SK-N-DZ (cell line): ENCODE results near the gene AHI1.
"Not testable (repeated sequence)": the region's sequence is repeated elsewhere in the genome, so short reads cannot be mapped to it uniquely, and the experiment has no call there.

Experiments used
- DNase-seq: peaks from one replicate; pipeline ENCODE4 v3.0.0-alpha.2; 2015; ENCODE audit warnings: low spot score

AHI1 gene

DNA sequence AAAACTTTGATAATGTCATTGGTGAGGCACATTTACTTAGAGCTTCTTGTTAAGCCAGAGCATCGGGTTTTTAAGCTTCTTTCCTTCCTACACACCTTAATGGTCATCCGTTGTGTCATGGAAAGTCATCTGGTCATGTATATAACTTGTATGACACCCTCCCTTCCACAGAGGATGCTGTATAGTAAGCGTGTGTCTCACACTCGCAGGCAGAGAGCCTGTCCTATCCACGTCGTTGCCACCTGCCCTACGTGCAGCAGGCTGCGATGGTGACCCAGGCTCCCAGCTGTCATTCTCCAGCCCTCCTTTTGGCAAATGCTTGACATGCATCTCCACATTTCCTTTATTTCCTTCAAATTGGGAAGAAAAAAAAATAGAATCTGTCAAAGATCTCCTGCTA is 230.9 kb downstream of the AHI1 start:
- DNase-seq, result no peak

DNA sequence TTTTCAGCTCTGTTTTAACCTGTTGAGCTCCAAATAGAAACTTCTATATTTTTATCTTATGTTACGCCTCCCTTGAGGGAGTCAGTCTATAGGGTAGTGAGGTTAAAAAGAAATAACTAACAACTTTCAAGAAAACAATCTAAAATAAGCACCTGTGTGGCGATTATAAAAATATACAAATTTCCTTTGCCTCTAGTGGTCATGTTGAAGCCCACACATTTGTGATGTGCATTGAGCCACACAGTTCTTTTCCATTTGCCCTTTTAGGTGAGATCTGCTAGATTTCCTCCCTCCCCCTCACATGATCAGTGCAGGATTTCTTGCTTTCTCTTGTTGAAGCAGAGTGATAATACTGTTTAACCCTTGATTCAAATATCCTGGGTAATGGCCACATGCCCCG is 232.3 kb downstream of the AHI1 start:
- DNase-seq, result no peak

DNA sequence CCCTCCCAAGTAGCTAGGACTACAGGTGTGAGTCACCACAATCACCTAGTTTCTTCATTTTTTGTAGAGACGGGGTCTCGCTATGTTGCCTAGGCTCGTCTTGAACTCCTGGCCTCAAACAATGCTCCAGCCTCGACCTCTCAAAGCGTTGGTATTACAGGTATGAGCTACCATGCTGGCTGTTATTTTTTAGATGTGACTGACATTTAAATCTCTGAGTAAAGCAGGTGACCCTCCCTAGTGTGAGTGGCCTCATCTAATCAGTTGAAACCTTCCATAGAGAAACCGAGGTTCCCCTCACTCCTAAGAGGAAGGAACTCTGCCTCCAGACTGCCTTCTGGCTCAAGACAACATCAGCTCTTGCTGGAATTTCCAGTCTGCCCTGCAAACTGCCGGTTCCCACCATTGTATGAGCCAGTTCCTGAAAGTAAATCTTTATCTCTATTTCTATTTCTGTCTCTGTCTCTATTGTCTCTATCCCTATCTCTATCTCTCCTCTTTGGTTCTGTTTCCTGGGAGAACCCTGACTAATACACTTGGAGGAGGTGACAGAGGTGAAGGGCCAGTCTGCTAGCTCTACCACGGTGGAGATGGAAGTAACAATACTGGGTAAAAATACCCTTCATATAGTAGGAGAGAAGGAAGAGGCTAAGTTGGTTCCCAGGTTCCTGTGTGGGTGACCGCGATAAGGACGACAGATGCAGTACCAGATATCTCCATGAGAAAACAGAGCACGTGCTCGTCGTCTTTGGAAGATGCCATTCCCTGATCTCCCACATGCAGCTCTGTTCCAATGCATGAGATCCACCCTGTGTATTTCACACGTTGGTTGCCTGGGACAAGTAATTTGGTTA is 235.4 kb downstream of the AHI1 start:
- peak; percentile 18 for DNase-seq

DNA sequence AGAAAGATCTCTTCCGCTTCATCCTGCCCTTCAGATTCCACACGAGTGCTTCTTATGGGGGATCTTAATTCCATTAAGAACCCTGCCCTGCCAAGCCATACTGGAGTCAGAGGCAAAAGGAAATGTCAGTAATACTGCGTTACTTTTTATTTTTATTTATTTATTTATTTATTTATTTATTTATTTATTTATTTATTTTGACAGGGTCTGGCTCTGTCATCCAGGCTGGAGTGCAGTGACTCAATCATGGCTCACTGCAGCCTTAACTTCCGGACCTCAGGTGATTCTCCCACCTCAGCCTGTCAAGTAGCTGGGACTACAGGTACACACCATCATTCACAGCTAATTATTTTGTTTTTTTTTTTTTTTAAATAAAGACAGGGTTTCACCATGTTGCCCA is 236.9 kb downstream of the AHI1 start:
- DNase-seq, result no peak

DNA sequence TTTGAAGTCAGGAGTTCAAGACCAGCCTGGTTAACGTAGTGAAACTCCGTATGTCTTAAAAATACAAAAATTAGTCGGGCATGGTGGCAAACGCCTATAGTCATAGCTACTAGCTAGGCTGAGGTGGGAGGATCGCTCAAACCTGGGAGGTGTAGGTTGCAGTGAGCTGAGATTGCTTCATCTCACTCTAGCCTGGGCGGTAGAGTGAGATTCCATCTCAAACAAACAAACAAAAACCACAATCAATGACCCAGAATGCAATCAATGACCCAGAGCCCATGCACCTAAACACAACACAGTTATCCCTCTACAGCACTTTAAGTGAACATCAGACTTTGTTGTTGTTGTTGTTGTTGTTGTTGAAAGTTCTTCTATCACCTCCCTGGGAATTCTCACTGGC is 238.6 kb downstream of the AHI1 start:
- no peak for DNase-seq

DNA sequence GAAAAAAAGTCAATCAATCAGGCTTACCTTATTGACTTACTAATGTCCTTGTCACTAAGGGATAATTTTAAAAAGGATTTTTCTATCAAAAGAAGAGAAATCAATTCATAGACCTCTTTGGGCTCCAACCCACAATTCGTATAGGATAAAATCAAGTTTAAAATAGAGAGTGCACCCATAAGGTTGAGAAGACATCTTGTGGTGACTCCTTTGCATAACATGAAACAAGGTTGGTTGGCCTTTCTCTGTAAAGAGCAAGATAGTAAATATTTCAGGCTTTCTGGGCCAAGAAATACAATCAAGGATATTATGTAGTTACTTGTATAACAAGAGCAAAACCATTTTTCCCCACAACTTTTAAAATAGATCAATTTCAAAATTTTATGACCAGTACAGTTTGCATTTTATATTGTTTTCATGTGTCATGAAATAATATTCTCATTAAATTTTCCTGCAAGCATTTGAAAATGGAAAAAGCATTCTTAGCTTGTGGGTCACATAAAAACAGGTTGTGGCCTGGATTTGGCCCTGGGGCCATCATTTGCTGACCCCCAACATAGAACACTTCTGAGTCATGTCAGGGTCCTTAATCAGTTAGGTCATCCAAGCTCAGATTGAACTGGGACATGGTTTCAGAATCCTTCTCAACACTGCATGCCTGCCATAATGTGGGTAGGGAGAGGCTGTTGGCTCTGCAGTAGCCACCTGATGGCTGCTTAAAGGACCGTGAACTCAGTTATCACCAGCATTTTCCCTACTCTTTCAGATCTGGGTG is 239.7 kb downstream of the AHI1 start:
- no peak for DNase-seq

DNA sequence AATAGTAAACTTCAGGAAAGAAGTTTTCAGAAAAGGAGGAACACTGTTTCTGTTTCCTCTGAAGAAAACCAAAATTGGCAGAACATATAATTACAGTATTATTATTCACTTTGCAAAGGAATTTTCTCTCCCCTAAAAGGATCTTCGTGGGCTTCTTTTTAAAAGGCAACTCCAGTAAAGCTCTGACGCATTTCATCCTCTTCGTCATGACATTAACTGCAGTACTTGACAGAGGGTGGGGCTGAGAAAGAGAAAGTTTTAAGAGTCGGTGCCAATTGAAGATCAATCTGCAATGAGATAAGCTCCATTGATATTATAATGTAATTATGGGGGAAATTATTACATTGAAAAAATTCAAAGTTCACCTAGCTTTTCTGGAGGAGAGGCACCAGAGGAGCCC is 240.7 kb downstream of the AHI1 start:
- no peak for DNase-seq

DNA sequence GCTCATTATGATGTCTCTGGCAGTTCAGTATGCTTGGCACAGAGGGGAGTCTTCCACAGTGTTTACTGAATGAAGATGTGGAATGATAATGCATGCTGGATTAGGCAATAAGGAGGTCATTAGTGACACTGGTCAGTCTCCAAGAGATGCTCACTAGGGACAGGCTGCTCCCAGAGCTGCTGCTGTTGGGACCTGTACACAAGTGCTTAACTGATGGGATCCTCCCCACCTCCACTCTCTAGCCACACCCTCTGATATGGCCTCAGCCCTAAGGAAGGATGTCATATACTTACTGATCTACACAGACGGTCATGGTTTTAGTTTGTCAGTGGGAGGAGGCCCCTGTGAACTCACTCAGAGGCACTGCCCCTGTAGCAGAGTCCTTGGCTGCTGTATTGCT is 243.1 kb downstream of the AHI1 start:
- no peak for DNase-seq

DNA sequence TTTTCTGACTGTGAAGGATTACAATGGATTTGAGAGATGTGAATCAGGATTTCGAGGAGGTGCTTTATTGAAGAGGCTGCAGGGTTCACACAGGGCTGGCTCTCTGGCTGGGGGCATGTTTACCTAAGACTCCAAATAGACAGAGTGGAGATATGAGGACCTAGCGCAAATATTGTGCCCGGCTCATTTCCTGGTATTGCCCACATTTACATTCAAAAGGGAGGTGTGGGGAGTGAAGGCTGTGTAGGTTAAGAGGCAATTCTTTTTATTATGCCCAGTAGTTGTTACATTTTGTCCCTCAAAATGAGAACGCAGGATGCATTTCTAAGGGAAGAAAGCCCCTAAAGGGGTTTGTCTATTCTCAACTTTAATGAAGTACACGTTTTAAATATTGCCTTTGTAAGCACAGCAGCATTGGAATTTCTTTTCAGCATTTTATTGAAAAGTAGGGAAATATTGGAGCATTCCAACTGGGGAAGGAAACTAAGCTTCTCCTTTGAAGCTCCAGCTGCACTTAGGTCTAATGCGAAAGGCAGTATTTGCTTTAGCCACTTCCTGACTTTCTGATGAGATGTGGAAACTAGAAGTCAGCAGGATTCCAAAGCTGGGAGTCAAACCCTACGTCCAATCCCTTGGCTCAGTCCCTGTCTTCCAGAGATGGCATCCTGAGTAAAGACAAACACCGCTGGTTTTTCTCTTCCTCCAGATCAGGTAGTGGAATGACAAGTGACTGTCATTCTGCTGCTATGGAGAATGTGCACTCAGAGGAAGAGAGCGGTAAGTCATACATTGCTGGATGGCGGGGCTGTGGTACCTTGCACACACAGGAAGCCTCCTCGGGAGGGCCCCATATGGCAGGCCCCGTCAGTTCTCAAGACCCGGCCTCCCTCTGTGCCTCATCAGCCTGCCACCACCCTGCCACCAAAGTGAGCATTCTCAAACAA is 245.8 kb downstream of the AHI1 start:
- DNase-seq, result no peak

DNA sequence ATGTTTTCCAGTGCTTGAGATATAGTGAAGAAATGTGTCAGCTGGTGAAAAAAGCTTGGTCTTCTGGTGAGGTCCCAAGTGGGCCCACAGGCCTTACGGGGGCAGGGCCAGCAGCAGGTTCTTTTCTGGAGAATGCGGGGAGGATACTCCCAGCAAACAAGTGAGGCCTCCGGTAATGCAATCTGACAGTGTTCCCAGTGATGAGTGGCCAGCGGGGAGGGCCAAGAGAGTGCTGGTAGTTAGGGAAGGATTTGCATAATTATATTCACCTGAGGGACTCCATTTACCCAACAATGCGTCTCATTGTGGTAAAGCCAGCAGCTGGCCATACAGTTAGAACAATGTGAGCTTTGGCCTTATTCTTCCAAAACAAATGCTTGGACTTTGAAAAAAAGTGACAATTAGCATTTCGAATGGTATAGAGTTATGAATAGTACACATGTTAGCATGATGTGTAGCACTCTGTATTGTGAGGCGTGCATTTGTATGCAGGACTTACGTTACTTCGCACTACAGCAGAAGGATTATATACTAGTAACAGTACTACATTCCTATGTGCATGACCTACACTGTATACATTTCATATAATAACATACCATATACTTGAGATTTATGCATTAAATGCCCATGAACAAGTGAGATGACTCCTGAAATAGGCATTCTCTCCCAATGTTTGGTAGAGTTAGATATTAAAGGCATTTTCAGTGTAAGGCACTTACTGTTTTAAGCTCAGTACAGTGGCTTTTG is 246.6 kb downstream of the AHI1 start:
- DNase-seq, result no peak

DNA sequence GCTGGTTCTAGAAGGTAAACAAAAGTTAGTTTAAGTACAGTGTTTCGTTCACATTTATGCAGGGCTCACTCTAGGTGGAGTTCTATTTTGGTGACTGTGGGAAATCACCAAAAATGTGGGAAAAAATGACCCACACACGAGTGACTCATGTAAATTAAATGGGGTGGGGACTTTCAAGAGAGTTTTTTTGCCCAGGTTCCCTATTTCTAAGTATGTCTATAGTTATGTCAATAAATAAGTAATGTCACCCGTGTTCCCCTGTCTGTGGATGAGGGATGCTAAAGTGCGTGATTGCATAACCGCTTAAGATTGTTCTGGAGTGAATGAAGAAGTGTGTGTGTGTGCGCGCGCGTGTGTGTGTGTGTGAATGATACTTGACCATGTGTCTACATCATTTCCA is 247.3 kb downstream of the AHI1 start:
- DNase-seq, result no peak

DNA sequence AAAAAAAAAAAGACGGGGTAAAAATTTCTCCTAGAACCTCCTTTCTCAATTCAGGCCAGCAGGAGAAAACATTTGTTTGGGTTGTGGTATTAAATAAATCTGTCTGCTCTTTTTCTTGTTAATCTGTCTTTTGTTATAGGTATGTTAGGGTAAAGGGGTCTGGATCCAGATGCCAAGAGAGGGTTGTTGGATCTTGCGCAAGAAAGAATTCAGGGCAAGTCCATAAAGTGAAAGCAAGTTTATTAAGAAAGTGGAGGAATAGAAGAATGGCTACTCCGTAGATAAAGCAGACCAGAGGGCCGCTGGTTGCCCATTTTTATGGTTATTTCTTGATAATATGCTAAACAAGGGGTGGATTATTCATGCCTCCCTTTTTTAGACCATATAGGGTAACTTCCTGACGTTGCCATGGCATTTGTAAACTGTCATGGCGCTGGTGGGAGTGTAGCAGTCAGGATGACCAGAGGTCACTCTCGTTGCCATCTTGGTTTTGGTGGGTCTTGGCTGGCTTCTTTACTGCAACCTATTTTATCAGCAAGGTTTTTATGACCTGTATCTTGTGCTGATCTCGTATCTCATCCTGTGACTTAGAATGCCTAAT is 251.0 kb downstream of the AHI1 start:
- not testable (repeated sequence) for DNase-seq

DNA sequence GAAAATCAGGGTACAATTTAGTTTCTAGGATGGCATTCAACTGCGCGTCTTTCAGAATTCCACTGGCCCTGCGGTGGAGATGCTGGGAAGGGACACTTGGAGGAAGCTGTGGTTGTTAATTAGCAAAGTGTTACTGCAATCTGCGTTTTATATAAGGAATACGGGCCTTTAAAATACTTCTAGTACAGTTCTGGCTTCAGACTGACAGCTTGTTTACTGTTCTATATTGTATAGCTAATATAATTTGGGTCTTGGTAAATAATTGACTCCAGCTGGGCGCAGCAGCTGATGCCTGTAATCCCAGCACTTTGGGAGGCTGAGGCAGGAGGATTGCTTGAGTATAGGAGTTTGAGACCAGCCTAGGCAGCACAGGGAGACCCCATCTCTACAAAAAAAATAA is 252.7 kb downstream of the AHI1 start:
- no peak for DNase-seq

DNA sequence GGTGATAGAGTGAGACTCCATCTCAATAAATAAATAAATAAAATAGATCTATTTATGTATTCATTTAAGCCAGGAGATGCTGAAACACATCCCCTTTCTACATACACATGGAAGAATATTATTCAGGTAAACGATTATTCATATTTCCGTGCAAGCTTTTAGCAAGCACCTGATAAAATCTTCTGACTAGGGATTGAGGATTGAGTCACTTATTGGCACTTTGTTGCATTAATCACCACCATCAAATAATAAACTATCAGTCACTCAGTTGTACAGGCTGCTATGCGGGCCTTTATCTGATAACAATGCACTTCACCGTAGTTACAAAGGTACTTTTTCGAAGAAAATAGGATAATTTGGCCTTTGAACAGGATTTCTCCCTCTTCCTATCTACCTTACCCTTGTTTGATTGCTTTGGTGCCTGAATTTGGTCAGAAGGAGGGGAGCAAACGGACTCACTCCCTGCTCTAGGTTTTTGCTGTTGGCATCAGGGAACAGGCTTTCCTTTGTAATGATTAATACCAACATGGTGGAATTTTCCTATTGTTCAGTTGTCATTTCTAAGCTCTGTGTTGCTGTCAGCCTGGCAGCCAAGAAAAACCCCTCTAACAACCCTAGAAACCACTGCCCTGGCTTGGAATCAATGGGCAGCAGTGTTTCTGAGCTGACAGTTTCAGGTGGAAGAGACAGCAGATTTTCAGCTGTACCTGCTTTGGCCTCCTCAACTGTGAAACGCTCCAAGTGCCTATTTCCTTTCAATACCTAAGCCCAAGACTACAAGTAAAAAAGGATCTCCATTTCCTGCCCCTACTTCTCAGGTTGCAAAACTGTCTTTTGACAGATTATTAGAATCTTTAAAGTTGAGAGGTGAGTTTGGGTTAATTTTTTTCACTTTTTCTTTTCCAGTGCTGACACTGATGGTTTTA is 253.4 kb downstream of the AHI1 start:
- no peak for DNase-seq

DNA sequence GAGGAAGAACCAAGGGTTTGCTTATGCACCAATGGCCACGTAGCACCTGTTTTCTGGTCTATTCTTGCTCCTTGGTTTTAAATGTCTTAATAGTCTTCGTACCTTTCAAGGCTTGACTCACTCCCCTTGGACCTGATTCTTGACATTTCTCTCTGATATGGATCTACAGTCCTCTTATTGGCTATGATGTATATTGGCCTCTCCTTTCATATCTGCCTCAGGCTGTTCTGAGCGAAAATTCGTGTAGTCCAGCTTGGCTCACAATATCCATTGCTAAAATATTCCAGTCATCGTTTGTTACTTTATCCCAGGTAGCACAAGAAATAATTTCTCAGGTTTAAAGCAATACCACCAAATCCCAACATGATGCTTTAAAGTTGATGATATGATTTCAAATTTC is 256.8 kb downstream of the AHI1 start:
- no peak for DNase-seq

DNA sequence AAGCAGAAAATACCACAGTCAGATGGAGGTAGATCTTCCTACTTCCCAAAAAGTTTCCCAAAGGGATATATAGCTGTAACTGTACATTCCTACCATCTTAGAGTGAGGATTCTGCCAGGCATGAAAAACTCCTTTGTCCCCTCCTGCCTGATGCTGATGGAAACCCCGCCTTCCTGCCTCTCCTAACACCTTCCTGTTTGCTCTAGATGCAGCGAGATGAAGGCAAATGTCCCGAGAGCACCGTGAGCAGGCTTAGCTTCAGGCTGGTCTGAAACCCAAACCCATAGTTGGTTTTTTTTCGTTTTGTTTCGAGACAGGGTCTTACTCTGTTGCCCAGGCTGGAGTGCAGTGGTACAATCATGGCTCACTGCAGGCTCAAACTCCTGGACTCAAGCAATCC is 260.8 kb downstream of the AHI1 start:
- DNase-seq, result no peak

DNA sequence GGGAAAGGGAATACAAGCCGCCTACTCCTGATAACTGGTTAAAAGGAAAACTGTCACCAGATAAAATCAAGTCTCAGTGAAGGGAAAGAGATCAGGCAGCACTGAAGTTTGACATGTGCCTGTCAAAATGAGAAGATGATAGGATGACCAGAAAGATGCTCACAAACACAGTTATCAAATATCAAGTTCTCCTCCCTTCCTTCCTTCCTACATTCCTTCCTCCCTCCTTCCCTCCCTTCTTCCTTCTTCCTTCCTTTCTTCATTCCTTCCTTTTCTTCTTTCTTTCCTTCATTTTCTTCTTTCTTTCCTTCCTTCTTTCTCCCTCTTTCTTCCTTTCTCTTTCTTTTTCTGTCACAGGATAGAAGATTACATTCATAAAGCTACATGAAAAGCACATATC is 261.2 kb downstream of the AHI1 start:
- DNase-seq, result no peak

DNA sequence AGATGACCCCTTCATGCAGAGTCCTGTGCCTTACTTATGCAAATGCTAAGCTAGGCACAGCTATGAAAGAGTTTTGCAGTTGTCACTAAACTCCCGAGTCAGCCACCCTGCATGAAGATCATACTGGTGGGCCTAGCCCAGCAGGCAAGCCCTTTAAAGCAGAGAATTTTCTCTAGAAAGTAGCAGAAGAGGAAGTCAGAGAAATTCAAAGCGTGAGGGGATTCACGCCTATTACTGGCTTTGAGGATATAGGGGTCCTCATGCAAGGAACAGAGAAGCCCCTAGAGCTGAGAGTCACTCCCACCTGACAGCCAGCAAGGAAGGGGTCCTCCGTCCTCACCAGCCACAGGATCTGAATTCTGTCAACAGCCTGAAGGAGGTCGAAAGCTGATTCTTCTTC is 261.8 kb downstream of the AHI1 start:
- no peak for DNase-seq

DNA sequence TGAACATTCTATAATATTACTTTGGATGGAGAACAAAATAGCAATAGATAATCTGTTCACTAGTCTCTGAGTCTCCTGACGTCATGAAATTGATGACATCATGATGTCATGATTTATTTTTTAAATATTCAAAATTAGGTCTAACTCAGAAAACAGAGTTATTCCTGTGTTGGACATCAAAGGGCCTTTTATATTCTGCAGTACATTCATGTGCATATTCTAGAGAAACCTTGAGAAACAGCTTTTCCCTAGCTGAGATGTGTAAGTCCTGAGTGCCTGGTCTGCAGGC is 263.1 kb downstream of the AHI1 start:
- DNase-seq, result no peak
